GM19452 (cell line): Measurements from ENCODE around the gene ACTR1A.
"Not testable (repeated sequence)": the region's sequence is repeated elsewhere in the genome, so short reads cannot be mapped to it uniquely, and the experiment has no call there.

Experiments
- ATAC-seq: cut with Tn5 transposase; IDR thresholded peaks from one replicate; pipeline ENCODE4 v1.9.1; 2021; ENCODE audit not compliant: unreplicated experiment

ACTR1A gene

DNA sequence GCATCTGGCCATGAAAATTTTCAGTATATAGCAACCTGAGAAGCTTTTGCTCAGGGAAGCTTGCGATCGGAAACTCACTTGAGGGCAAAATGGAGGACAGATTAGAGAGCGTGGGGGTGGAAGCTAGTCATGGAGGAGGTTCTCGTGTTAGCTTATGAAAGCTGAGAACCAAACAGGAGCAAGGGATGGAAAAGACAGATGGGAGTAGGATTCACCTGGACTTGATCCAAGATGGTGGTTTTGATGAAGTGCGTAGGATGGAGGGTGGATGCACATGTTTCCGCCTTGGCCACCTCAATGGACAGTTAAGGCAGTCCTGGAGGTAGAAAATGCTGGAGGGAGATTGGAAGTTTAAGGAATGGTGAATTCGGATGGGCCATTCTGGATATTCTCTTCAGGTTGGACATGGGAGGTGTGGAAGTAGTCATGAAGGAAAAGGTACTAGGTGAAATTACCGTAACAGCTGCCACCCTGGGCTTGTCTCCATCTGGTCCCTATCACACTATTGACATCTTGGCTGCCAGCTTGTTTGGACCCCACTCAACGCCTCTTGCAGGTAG is 44.8 kb downstream of the ACTR1A start:
- no peak for ATAC-seq

DNA sequence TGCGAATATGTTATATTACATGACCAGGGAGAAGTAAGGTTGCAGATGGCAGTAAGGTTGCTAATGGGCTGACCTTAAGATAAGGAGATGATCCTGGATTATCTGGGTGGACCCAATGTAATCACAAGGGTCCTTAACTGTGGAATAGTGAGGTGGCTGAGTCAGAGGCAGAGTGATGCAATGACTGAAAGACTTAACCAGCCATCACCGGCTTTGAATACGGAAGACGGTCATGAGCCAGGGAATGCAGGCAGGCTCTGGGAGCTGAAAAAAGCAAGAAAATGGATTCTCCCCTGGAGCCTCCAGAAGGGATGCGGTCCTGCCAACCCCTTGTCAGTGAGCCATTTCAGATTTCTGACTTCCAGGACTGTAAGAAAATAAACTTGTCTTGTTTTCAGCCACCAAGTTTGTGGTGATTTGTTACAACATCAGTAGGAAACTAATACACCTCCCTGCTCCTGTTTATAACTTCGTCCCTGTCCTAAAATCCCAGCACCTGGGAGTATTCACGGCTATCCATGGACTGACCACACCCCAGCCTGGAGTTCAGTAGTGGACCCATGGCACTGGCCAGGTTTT is 46.5 kb downstream of the ACTR1A start:
- no peak for ATAC-seq

DNA sequence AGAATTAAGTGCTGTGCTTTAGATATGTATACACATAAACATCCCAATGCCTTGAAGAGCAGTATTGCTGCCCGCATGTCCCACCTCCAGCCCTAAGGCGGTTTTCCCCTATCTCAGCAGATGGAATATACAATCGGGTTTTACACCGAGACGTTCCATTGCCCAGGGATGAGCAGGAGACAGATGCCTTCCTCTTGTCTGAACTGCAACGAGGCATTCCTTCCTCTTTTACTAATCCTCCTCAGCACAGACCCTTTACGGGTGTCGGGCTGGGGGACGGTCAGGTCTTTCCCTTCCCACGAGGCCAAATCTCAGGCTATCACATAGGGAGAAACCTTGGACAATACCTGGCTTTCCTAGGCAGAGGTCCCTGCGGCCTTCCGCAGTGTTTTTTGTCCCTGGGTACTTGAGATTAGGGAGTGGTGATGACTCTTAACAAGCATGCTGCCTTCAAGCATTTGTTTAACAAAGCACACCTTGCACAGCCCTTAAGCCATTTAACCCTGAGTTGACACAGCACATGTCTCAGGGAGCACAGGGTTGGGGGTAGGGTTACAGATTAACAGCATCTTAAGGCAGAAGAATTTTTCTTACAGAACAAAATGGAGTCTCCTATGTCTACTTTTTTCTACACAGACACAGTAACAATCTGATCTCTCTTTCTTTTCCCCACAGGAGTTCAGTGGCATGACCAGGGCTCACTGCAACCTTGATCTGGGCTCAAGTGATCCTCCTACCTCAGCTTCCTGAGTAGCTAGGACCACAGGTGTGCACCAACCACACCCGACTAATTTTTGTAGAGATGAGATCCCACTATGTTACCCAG is 47.6 kb downstream of the ACTR1A start:
- not testable (repeated sequence) for ATAC-seq

DNA sequence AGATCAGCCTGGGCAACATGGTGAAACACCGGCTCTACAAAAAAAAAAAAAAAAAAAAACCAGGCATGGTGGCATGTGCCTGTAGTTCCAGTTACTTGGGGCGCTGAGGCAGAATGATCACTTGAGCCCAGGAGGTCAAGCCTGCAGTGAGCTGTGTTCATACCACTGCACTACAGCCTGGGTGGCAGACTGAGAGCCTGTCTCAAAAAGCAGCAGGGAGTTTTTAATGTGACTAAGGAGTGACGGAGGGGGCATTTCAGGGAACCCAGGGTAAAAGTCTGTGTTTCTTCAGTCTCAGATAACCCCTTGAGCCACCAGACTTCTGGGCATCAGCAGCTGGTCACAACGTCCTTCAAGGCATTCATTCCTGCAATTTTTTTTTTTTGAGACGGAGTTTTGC is 49.0 kb downstream of the ACTR1A start:
- ATAC-seq: no peak

DNA sequence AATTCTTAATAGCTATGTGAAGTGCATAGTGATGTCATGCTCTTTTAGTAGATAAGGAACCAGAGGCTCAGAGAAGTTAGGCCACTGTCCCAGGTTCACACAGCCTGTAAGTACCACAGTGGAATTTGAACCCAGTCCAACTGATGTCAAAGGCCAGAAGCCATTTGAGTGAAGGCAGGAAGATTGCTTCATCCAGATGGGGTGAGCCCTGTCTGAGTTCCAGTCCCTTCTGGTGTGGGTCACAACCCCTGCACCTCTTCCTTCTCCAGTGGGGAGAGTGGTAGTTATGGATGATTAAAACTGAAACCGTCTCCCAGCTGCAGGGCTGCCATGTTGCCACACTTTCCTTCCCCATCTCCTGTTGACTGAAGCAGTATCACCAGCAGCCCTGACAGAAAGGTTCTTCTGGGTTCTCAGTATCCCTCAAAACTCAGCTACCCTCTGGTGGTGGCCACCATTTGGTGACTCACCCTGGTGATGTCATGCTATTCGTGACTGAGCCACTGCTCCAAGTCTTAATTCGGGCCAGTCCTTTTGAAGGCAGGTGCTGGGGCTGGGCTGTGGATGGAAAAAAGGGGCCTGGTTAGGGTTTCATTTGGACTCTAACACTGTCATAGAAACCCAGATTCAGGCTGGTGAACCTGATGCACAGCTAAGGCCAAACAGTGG is 49.7 kb downstream of the ACTR1A start:
- no peak for ATAC-seq

DNA sequence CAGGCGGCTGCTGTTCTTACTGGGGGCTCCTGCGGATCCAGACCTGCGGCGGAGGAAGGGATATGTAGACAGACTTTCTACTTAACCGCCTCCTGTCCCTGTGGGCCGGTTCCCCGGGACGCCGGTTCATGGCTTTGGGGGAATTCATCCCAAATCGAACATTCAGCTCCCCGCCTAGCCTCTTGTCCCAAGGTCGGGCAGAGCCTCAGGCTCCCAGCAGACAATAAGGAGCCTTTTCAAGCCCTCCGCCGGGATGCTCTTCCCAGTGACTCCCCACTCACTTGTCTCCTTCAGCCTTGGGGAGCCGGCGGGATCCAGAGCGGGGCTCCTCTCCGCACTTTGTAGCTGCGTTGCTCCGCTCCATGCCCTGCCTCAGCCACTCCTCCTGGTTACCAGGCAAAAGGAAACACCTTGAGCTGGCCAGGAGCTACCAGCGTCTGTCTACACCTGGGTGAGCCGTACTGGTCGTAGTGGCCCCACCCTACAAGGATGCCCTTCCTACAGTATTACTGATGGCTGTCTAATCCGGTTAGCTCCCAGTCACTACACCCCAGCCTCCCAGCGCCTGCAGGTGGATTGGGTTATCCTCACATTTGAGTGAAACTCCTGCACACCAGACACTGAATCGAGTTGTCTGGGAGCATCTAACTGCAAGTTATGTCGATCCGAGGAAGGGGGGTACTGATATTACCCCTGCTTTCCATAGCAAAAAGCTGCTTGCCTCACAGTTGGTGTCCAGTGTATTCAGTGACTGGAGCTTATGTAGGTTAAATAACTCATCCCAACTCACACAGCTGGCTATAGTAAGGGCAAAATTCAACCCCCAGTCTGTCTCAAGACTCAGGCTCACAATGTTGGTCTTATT is 51.2 kb downstream of the ACTR1A start, which contains the start of gene C10orf95:
Gene C10orf95 (minus strand): TSS at position 439 of the 865 bp plus-strand sequence. CDS start 450 bp downstream, outside the sequence.
- no peak for ATAC-seq

GRCh38 chr10:102450374-102451104 is 52.0 kb downstream of the ACTR1A start:
- ATAC-seq: peak; percentile 82

DNA sequence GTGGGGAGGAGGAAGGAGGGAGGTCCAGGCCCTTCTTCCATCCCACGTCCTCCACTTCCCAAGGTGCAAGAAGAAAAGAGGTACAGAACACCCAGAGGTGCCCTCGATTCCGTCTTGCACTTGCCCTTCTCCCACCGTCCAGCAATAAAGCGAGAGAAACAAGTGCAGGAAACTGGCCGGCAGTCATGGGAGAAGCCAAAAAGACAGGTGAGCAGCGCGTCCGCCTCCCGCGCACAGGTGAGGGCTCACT is 52.5 kb downstream of the ACTR1A start:
- no peak for ATAC-seq

- no peak for ATAC-seq
These were observed 53.0 kb downstream of the ACTR1A start for GRCh38 chr10:102449321-102450123.

DNA sequence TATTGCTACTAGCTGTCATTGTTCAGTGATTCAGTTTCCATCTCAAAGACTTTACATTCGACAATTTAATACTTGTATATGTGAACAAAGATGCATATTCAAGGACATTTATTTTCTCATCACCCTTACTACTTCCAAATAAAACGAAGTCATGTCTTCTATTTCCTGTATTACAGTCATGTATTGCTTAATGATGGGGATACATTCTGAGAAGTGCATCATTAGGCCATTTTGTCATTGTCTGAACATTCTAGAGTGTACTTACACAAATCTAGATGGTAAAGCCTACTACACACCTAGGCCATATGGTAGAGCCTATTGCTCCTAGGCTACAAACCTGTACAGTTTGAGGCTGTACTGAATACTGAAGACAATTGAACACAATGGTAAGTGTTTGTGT is 57.7 kb downstream of the ACTR1A start:
- no peak for ATAC-seq

DNA sequence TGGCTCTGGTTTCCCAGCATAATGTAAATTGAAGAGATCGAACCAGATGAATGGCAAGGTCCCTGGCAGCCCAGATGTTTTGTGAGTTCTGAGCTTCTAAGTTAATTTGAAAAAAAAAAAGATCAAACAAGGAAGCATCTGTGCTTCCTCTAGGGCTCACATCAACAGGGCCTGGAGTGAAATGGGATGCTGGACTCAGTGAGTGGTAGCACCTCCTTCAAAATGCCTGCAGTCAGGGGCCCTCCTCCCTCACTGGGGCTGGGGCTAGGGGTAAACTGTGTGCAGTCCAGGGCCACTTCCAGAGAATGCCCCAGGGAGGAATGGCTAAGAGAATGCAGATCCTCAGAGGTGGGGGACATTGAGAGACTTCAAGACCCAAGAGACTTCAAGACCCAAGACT is 64.1 kb downstream of the ACTR1A start:
- ATAC-seq: no peak

- ATAC-seq: no peak
These were observed 65.0 kb downstream of the ACTR1A start for GRCh38 chr10:102437515-102437914.

DNA sequence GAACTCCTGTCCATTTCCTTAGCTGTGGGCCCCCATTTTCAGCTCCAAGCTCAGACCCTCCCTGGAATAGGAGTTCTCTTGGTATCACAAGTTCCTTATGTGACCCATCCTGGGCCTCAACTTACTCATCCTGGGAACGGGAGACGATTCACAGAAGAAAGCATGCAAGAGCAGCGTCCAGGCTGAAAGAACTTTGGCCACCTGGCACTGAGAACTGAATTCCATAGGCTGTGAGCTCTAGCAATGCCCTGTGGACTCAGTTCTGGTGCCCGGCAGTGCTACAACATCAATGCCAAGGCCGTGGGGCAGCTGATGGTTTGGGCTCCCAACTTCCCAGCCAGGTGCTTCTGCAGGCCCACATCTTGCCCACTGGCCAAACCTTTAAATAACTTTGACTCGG is 66.2 kb downstream of the ACTR1A start:
- ATAC-seq: no peak

GRCh38 chr10:102435529-102436233 is 66.8 kb downstream of the ACTR1A start:
- ATAC-seq: no peak

GRCh38 chr10:102435133-102435497 is 67.4 kb downstream of the ACTR1A start:
- ATAC-seq: no peak

DNA sequence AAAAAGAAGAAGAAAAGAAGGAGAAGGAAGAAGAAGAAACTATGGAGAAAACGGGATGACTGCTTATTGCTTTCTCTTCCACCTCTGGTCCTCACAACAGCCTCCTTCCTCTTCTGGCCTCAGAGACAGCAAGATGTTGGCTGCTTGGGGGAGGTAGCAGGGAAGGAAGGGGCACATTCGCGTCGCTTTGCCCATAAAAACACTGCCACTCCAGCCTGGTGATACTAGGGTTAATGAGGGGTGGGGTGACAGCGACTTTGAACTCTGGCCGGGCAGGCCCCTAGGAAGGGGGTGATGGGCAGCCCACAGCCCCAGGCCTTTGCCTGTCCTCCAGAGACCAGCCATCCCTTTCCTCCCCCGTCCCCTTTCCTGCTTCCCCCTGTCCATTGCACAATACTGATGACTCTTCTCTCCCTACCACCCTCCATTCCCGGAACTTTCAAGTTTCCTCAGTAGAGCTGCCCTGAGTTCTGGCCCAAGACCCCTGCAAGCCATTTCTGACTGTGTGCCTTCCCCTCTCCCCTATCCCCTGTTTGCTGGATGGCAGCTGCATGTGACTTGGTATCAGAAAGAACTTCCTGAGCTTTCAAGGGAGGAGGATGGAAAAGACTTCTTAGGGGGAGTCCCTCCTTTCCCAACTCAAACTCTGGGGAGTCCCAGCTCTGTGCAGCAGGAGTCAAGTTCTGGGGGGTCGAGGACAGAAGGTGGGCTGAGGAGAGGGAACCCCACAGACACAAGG is 67.9 kb downstream of the ACTR1A start:
- ATAC-seq: no peak

DNA sequence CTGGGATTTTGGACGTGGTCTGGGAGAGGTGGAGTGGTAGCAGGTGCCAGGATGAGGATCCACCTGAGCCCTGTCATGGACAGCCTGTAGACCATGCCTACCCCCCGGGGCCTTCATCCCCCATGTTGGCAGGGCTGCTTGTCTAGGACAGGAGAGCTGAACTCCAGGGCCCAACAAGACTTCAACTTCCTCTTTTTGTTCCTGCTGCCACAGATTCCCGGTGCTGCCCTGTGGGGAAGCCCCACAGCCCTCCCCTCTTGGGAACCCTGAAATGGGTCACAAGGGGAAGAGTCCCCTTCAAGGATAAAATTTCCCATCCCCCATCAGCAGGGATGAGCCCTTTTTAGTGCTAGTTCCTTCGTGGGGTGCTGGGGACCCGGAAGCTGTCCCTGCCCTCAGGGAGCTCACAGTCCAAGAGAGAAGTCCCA is 68.9 kb downstream of the ACTR1A start:
- ATAC-seq: no peak
